SK-N-SH treated with all-trans-retinoic acid at 6 μM for 48 hours (cell line): ENCODE measurements around the gene SNX32.

Experiments
- BACH2 ChIP-seq: fragments of 250-450 bp; sonication (Bioruptor Pico); IDR thresholded peaks from 2 replicates; pipeline ENCODE4 v1.9.0; 2021; ENCODE audit warnings: mild to moderate bottlenecking, borderline replicate concordance
- PATZ1 ChIP-seq: fragments of 250-450 bp; sonication (Bioruptor Pico); IDR thresholded peaks from 2 replicates; pipeline ENCODE4 v1.8.0; 2020; ENCODE audit warnings: mild to moderate bottlenecking, moderate library complexity, borderline replicate concordance
- RARB ChIP-seq: fragments of 250-450 bp; sonication (Bioruptor Pico); IDR thresholded peaks from 2 replicates; pipeline ENCODE4 v1.8.0; 2021; ENCODE audit warnings: mild to moderate bottlenecking, moderate library complexity
- SNAI2 ChIP-seq: fragments of 250-450 bp; sonication (Bioruptor Pico); IDR thresholded peaks from 2 replicates; pipeline ENCODE4 v1.5.0; 2020; ENCODE audit warnings: mild to moderate bottlenecking, moderate library complexity
- TSHZ2 ChIP-seq: fragments of 250-450 bp; sonication (Bioruptor Pico); IDR thresholded peaks from 2 replicates; pipeline ENCODE4 v1.5.0; 2020; ENCODE audit warnings: mild to moderate bottlenecking, moderate library complexity
- ZFP30 ChIP-seq: fragments of 450-650 bp; formaldehyde crosslinking; IDR thresholded peaks from 2 replicates; pipeline ENCODE4 v1.5.0; 2022; ENCODE audit warnings: mild to moderate bottlenecking, moderate library complexity
- ZNF8 ChIP-seq: fragments of 450-650 bp; formaldehyde crosslinking; IDR thresholded peaks from 2 replicates; pipeline ENCODE4 v1.5.0; 2020; ENCODE audit warnings: mild to moderate bottlenecking, moderate library complexity

GRCh38 chr11:65802841-65803240 is 30.9 kb upstream of the SNX32 start:
- no peak for TF ChIP-seq BACH2 (CRISPR knock-in tag)
- no peak for TF ChIP-seq PATZ1 (CRISPR knock-in tag)
- no peak for TF ChIP-seq SNAI2 (CRISPR knock-in tag)
- no peak for TF ChIP-seq TSHZ2 (CRISPR knock-in tag)
- TF ChIP-seq ZNF8 (CRISPR knock-in tag), result no peak
- no peak for TF ChIP-seq ZFP30 (CRISPR knock-in tag)
- TF ChIP-seq RARB (CRISPR knock-in tag), result no peak
